Femur (tissue), 1 donor: ENCODE measurements around the gene TXNDC15.
"Not testable (repeated sequence)": the region's sequence is repeated elsewhere in the genome, so short reads cannot be mapped to it uniquely, and the experiment has no call there.

Source experiments
- DNase-seq: peaks from one replicate; pipeline ENCODE4 v3.0.0-alpha.2; 2017

Gene TXNDC15, protein sequence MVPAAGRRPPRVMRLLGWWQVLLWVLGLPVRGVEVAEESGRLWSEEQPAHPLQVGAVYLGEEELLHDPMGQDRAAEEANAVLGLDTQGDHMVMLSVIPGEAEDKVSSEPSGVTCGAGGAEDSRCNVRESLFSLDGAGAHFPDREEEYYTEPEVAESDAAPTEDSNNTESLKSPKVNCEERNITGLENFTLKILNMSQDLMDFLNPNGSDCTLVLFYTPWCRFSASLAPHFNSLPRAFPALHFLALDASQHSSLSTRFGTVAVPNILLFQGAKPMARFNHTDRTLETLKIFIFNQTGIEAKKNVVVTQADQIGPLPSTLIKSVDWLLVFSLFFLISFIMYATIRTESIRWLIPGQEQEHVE

DNA sequence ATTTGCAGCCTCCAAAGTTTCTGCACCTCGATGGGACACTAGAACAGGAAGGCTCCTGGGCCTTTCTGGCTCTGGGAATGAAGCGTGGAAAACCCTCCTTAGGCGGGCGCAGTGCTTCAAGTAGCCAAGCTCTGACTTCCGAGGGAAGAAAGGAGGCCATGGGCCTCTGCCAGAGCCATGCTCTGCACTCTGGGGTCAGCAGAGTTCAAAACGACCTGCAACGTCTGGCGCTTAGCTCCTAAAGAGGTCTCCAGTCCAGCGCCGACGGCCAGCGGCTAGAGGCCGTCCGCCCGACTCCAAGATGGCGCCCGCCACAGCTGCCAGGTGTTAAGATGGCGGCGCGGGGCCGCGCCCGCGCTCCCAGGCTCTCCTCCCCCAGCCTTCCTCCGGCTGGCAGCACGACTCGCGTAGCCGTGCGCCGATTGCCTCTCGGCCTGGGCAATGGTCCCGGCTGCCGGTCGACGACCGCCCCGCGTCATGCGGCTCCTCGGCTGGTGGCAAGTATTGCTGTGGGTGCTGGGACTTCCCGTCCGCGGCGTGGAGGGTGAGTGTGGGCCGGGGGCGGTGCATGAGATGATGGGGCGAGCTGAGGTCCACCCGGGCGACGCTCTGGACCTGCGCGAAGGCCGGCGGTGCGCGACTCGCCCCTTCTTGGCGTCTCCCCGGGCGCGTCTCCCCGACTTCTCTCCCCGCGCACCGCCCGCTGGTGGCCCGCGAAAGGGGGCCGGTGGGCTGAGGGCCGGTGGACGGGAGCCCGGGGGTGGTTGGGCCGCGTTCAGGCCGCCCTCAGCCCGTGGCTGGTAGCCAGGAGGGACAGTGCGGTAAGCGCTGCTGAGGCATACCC, at the start of gene TXNDC15:
TXNDC15 (plus strand) TSS at position 385 of the 844 bp plus-strand sequence; CDS start at position 442, 57 bp downstream.
- peak; percentile 93 for DNase-seq

DNA sequence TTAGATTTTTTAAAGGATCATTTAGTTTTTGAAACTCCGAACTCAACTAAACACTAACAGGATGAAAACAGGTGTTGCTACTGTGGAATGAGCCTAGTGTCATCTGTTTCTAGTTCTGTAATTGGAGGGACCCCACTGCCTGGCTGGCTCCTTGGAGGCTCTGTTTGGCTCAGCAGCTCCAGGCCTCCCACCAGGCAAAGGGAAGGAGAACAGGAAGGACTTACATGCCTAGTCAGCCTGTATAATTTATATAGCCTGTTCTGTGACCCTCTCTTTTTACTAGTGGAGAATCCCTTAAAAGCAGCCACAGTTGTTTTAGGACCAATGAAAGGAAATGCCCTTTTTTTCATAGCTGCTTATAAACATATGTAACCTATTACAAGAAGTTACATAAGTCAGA, 49.5 kb upstream of the TXNDC15 start:
- no peak for DNase-seq

DNA sequence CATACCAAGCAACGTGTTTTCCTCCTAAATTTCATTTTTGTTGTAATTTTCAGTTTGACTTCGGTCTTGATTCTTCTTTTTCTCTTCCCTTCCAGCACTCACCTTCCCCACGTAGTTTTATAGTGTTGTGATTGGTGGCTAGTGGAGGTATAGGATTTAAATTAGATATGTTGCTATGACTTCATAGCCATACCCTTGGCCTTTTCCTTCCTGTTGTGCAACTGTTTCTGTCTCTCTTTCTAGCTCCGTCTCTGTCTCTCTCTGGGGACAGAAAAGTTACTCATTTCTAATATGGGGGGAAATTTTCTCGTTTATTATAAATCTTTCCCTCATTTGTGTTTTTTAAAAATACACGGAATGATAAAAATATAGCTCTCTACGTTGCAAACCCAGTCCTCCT, 49.0 kb upstream of the TXNDC15 start:
- DNase-seq = no peak

DNA sequence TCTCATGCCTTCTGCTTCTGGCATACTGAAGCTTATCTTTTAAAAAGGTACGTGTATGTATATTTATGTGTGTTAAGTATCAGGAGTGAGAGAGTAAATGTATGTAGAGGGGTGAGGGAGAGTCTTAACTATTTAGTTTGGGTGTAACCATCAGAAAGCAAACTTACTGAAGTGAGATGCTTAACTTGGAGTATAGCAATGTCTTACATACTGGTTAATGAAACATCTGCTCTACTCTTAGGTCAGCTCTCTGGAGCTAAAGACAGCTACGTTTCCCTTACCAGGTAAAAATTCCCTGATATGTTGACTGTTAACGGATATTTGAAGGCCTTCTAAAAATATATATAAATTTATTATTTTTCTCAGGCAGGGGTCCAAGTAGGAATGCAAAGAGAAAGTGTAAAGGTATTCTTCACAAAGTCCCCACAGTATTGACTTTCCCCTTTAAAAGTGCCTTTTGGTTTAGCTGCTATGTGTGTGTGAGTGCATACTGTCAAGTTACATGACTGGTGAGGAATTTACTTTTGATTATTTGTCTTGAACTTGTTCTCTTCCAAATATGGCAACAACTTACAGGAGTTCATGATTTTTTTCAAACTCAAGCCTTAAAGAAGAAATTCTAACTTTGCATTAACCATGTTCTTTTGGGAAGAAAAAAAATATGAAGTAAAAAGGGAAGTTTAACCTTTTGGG, 40.7 kb upstream of the TXNDC15 start:
- no peak for DNase-seq

DNA sequence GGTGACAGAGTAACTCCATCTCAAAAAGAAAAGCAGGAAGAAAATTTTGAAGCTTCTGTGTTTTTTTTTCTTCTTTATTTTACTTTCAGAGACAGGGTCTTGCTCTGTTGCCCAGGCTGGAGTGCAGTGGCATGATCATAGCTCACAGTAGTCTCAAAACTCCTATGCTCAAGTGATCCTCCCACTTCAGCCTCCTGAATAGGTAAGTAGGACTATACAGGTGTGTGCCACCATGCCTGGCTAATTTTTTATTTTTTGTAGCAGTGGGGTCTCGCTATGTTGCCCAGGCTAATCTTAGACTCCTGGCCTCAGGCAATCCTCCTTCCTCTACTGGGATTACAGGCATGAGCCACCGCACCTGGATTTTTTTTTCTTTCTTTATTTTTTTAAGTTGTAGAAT, 38.5 kb upstream of the TXNDC15 start:
- no peak for DNase-seq

DNA sequence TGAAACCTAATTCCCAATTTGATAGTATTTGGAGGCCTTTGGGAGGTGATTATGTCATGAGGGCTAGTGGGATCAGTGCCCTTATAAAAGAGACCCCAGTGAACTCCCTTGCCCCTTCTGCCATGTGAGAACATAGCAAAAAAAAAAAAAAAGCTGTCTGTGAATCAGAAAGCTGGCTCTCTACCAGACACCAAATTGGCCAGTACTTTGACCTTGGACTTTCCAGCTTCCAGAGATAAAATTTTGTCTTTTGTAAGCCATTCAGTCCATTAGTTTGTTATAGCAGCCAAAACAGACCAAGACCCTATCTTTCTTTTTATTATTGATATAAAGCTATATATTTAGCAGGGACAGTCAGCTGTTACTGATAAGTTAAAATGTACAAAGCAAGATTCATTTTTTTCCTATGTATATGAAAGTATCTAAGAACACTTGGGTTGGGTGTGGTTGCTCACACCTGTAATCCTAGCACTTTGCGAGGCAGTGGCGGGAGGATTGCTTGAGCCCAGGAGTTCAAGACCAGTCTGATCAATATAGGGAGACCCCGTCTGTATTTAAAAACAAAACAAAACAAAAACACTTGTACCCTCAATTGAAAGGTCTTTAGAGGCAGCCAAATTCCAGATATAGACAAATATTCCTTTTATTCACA, 36.5 kb upstream of the TXNDC15 start:
- DNase-seq = no peak

DNA sequence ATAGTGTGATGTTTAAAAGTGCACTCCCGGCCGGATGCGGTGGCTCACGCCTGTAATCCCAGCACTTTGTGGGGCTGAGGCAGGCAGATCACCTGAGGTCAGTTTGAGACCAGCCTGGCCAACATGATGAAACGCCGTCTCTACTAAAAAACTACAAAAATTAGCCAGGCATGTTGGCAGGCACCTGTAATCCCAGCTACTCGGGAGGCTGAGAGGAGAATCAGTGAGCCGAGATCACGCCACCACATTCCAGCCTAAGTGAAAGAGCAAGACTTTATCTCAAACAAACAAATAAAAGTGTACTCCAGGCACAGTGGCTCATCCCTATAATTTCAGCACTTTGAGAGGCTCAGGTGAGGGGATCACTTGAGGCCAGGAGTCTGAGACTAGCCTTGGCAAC, 35.8 kb upstream of the TXNDC15 start:
- DNase-seq = not testable (repeated sequence)

DNA sequence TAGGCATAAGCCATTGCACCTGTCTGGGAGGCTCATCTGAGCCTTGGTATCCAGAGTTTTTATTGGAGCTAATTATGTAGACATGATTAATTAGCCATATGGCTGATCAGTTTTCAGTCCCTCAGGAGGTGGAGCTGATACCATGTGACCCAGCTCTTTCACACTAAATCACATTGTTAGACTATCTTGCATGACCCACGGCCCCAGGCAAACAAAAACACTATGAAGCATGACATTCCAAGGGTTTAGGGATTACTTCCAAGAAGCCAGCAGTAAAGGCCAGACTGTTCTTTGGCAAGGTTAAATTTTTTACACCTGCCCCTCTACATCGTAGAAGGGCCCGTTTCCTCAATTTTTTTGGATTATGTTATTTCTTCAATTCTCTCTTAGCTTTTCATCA, 33.4 kb upstream of the TXNDC15 start:
- no peak for DNase-seq

DNA sequence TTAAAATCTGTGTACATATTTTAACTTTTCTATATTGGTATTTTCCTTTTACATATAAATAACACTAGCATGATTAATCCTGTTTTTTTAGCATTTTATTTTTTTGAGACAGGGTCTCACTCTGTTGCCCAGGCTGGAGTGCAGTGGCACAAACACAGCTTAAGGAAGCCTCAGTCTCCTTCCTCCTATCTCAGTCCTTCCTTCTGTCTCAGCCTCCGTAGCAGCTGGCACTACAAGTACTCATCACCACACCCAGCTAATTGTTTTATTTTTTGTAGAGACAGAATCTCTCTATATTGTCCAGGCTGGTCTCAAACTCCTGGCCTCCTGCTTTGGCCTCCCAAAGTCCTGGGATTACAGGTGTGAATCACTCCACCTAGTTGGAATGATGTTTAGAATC, 29.9 kb upstream of the TXNDC15 start:
- DNase-seq = no peak

DNA sequence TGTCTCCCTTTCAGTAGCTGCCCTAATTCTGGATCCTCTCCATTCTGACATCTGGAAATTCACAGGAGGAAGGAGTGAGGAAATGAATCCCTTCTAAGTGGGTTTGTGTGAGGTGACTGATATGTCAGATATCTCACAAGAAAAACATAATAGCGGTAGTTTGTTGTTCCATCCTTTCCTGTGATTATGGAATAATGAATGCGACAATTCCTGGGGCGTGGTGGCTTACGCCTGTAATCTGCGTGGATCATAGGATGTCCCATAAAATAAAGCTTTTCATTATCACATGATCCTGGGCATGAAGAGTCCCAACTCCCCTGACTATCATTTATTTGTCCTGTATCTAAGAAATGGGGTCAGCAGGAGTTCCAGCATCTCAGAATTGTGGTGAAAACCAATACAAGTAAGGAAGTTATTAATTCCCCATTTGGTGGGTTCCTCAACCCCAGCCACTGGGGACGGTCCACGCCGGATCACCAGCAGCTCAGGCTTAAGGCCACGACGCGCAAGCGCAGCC, 28.8 kb upstream of the TXNDC15 start:
- DNase-seq = no peak

DNA sequence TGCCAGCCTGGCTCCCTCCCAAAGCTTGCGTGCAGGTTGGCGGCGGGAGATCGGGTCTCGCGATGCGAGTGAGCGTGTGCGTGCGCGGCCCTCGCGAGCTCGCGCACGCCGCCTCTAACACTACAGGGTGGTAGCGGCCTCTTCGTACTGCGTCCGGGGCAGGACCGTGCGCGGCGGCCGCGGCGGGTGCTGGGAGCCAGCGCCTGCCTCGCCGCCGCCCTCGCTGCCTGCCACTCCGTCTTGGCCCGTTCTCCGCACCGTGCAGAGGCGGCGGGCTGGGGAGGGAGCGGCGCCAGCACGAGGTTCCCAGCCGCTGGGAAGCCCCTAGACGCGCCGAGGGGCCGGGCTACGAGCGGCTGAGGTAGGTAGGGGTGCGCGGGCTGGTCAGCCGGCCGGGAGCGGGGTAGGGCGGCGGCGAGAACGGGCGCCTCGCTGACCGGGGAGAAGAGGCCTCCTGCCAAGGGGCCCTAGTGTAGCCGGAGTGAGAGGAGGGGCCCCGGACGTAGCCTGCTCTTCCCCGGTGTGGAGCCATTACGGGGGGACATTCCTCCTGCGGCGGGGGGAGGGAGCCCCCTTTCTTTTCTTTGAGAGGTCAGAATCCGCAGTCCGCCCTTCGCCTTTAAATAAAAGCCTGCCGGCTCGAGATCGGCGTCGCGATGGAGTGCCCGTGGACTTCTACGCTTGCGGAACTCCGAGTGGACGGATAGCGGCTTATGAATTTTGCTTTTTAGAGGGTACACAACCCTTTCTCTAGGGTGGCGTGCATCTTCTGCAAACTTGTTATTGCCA, 28.1 kb upstream of the TXNDC15 start, which contains the start of gene C5orf24:
C5orf24 (plus strand) TSS at position 117 of the 789 bp plus-strand sequence. CDS start 8,933 bp downstream, outside the sequence.
- peak; percentile 97 for DNase-seq

DNA sequence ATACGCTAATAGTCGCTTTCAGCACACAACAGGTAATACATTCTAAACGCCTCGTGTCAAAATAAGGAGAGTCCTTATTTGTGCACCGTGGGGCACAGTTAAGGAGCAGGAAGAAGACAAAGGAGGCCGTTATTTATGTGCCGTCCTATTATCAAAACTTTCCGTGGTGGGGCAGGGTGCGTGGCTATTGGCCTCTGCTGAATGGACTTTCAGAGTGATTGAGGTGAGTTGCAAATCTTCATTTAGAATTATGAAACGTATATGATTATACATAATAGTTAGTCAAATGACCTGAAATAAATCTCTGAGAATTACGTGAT, 27.6 kb upstream of the TXNDC15 start:
- no peak for DNase-seq

DNA sequence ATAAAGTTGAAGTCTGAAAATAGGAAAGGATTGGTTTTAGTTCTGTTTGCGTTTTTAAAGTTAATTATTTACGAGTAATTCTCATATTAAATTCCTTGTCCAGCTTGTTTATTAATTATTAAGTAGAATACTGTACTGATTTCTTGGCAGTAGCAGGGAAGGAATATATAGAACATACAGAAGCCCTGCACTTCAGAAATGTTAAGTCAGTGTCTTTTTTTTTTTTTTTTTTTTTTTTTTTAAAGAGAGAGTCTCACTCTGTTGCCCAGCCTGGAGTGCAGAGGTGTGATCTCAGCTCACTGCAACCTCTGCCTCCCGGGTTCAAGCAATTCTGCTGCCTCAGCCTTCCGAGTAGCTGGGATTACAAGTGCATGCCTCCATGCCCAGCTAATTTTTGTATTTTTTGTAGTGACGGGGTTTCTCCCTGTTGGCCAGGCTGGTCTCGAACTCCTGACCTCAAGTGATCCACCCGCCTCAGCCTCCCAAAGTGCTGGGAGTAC, 24.7 kb upstream of the TXNDC15 start:
- not testable (repeated sequence) for DNase-seq

DNA sequence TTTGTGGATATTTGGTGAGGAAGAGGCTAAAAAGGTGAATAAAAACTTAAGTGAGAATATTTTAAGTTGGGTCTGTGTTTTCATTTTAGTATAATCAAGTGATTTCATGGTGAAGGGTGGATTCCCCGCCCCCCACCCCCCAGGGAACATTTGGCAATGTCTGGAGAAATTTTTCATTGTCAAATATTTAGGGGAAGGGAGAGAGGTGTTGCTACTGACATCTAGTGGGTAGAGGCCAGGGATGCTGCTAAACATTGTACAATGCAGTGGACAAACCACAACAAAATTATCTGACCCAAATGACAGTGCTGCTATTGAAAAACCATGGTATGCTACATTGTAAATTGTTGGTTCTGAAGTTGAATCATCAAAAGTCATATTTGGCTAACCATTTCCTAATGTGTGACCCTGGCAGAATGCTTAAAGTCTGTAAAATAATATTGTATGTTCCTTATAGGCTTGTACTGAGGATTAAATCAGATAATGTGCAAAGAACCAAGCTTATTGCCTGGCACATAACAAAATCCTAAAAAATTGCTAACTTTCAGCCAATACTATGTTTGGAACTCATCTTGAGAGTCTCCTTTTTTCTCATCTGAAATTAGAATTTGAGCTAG, 22.8 kb upstream of the TXNDC15 start:
- DNase-seq = peak; percentile 28

DNA sequence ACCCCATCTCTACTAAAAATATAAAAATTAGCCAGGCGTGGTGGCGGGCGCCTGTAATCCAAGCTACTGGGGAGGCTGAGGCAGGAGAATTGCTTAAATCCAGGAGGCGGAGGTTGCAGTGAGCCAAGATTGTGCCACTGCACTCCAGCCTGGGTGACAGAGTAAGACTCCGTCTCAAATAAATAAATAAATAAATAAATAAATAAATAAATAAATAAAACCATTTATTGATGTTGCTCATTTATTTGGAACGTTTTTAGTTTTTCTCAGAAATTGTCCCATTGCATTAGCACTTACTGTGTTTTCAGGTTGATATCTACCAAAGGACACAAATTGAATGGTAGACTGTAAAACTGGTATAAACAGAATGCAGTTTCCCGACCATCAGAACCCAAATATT, 17.7 kb upstream of the TXNDC15 start:
- not testable (repeated sequence) for DNase-seq

DNA sequence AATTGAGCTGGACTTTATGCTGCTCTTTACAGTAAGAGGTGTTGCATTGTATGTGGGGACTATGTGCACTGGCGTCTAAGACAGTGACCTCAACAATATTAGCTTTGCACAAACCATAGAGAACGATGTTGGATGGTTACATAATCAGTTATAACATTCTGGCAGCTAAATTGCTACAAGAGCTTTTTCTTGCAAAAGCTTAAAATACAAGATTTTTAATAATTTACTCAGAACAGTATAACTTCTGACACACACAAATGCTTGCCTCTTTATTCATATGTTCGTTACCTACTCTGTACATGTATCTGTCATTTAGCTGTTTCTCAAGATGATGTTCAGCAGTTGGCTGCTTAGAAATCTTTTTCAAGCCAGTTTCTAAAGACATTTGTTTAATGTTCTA, 16.8 kb upstream of the TXNDC15 start:
- DNase-seq = no peak

DNA sequence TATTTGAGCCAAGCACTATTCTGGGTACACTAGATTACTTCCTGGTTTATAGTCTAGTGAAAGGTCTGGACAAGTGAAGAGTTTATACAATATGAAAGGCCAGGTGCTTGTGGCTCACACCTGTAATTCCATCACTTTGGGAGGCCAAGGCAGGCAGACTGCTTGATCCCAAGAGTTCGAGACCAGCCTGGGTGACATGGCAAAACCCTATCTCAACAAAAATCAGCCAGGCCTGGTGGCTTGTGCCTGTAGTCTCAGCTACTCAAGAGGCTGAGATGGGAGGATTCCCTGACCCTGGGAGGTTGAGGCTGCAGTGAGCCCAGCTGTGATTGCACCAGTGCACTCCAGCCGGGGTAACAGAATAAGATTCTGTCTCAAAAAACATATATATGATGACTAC, 9.5 kb upstream of the TXNDC15 start:
- no peak for DNase-seq

DNA sequence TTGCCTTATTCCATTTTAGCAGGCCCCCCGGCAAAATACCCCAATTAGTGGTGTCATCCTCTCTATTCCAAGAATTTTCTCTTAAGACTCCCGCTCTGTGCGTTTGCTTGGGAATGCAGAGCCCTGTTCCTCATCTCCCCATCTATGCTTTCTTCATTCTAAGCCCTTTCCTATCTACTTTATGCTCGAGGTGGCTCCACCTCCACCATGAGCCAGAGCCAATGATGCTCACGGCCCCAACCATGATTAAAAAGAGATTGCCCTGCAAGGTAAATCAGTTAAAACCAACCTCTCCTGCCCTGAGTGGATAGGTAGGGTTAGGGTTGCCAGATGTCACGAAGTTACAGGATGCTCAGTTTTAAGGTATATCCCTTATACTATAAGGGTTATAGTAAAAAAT, 677 bp upstream of the TXNDC15 start:
- no peak for DNase-seq

DNA sequence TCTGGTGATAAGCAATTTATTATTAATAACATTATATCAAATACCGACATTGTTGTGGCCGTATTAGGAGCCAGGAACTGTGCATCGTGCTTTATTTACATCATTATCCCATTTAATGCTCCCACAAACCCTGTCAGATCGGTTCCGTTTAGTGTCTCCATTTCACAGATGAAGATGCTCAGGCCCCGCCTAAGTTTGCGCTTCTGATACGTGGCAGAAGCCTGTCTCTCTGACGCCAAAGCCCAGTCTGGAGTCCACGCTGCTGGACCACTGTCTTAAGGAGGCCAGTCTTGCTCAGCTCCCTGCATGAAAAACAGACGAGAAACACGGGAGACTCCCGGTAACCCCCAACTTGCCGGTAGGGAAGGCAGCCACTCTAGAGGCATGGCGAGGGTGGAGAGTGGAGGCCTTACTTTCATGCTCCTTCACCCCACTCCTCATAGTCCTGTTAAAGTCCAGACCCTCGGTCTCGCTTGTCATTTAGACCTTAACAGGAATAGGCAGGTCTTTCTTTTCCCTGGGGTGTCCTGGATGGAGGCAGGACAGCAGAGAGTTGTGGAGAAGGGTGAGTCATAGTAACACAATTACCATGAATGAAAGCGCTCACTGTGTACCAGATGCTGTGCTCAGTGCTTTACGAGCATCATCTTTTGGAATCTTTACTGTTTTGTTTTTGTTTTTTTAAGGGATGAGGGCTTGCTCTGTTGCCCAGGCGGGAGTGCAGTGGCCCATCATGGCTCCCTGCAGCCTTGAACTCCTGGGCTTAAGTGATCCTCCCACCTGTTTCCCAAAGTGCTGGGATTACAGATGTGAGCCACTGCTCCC, 872 bp downstream of the TXNDC15 start:
- peak; percentile 90 for DNase-seq

DNA sequence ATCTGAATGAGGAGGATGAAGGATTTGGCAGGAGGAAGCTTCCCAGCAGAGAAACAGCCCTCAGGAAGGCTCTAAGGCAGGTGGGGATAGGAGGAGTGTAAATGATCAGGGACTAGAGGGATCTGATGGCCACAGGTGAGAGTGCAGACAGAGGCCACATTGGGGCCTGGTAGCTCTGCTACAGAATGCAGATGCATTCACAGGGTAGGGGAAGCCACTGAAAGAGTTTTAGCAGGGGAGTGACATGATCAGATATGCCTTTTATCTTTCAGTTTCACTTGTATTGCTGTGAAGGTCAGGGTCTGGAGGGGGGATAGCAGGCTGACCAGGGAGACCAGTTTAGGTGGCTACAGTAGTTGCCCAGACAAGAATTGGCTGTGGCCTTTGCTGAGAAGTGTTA, 3.0 kb downstream of the TXNDC15 start:
- no peak for DNase-seq
